HCT116 (cell line): ENCODE data around the gene CACNA1A. TPM values are rescaled to one million over a fixed set of nuclear protein-coding genes. Genes with fewer than 3 reads are reported as not detected.

ENCODE experiments used
- ATAC-seq: fragments of 200-7000 bp; cut with Tn5 transposase; 2 replicates; pipeline ENCODE4 v1.9.1; 2020; ENCODE audit warnings: mild to moderate bottlenecking, moderate library complexity
- BruUV-seq: library from RNA; stranded (reverse); fragments of 400-500 nt; replicated peaks from 2 replicates; lab custom pipeline; 2021; lab: Mats Ljungman, UMichigan
- CTCF ChIA-PET: fragments of 300-600 bp; sonication (Branson Sonifier 250); formaldehyde crosslinking; loops from one replicate; lab custom pipeline; 2021; ENCODE audit warnings: antibody characterized with exemption; lab: Charles Lee
- POLR2A ChIA-PET: fragments of 300-600, 350-600 bp; sonication (Branson Sonifier 250); formaldehyde crosslinking; loops from one replicate; lab custom pipeline; 2021; ENCODE audit warnings: antibody characterized with exemption; lab: Charles Lee
- RAD21 ChIA-PET, 2 experiments: fragments of 300-600 bp; sonication (Branson Sonifier 250); formaldehyde crosslinking; loops; one replicate each; lab custom pipeline; 2023; ENCODE audit warnings: low total read pairs in 2 of 2; ENCODE audit not compliant: uncharacterized antibody in 2 of 2, unreplicated experiment in 2 of 2, low non-redundant PET in 1 of 2; lab: Charles Lee
- DNase-seq: peaks from one replicate; pipeline ENCODE4 v3.0.0-alpha.2; 2010; ENCODE audit warnings: low read depth, low spot score
- H2AFZ ChIP-seq: fragments of 200-600 bp; shearing (Covaris generic), sonication (generic); 2 replicates; pipeline ENCODE4 v1.6.1; 2017; ENCODE audit warnings: low read depth, mixed run types, mixed read lengths, antibody characterized with exemption, low read length; ENCODE audit not compliant: poor library complexity, severe bottlenecking
- H3K27ac ChIP-seq: 2 replicates; pipeline ENCODE4 v1.5.1; 2012; ENCODE audit warnings: low read depth, low read length
- H3K27me3 ChIP-seq: fragments of 200-600 bp; sonication (generic); 2 replicates; pipeline ENCODE4 v1.6.1; 2016; ENCODE audit warnings: mixed run types, low read length, mixed read lengths; ENCODE audit not compliant: insufficient read depth
- H3K36me3 ChIP-seq, 2 experiments: fragments of 200-500 bp in 1 of 2; fragments of 200-600 bp in 1 of 2; sonication (Bioruptor generic) in 1 of 2; sonication (generic) in 1 of 2; 2 replicates each; pipeline versions ENCODE4 v1.5.1 to v1.6.1; 2014 to 2016; ENCODE audit warnings: low read length in 2 of 2, inconsistent platforms in 1 of 2, mixed read lengths in 1 of 2, mixed run types in 1 of 2; ENCODE audit not compliant: insufficient read depth in 2 of 2, control insufficient read depth in 1 of 2
- H3K4me1 ChIP-seq, 2 experiments: fragments of 200-600 bp in 1 of 2; sonication (generic) in 1 of 2; 2 replicates each; pipeline versions ENCODE4 v1.5.1 to v1.6.1; 2012 to 2017; ENCODE audit warnings: low read length in 2 of 2, inconsistent platforms in 1 of 2, mild to moderate bottlenecking in 1 of 2, mixed read lengths in 1 of 2, mixed run types in 1 of 2, moderate library complexity in 1 of 2; ENCODE audit not compliant: insufficient read depth in 2 of 2, control insufficient read depth in 1 of 2
- H3K4me2 ChIP-seq: fragments of 200-600 bp; sonication (generic); 2 replicates; pipeline ENCODE4 v1.6.1; 2017; ENCODE audit warnings: mixed run types, low read length, mixed read lengths
- H3K4me3 ChIP-seq, 2 experiments: fragments of 200-600 bp in 1 of 2; sonication (generic) in 1 of 2; replicated peaks in 1 of 2; 2 replicates each; pipeline ENCODE4 v1.5.1; 2011 to 2016; ENCODE audit warnings: low read length in 2 of 2, control low read depth in 1 of 2, low read depth in 1 of 2, mild to moderate bottlenecking in 1 of 2, mixed read lengths in 1 of 2, mixed run types in 1 of 2
- H3K79me2 ChIP-seq: fragments of 200-600 bp; sonication (generic); 2 replicates; pipeline ENCODE4 v1.6.1; 2017; ENCODE audit warnings: mild to moderate bottlenecking, mixed run types, low read length, moderate library complexity, mixed read lengths; ENCODE audit not compliant: insufficient read depth
- H3K9ac ChIP-seq: fragments of 200-600 bp; sonication (generic); 2 replicates; pipeline ENCODE4 v1.6.1; 2016; ENCODE audit warnings: low read length, mixed read lengths
- H3K9me2 ChIP-seq: fragments of 200-600 bp; sonication (generic), shearing (Covaris generic); 2 replicates; pipeline ENCODE4 v1.6.1; 2017; ENCODE audit warnings: mixed run types, mild to moderate bottlenecking, moderate library complexity; ENCODE audit not compliant: insufficient read depth
- H3K9me3 ChIP-seq, 2 experiments: fragments of 200-500 bp in 1 of 2; fragments of 200-600 bp in 1 of 2; sonication (Bioruptor generic) in 1 of 2; sonication (generic) in 1 of 2; 2 replicates each; pipeline ENCODE4 v1.6.1; 2014 to 2017; ENCODE audit warnings: low read length in 2 of 2, mixed read lengths in 2 of 2, inconsistent platforms in 1 of 2, low read depth in 1 of 2, mild to moderate bottlenecking in 1 of 2, mixed run types in 1 of 2, moderate library complexity in 1 of 2; ENCODE audit not compliant: control insufficient read depth in 1 of 2, insufficient read depth in 1 of 2
- H4K20me1 ChIP-seq: fragments of 200-600 bp; sonication (generic), shearing (Covaris generic); 2 replicates; pipeline ENCODE4 v1.6.1; 2017; ENCODE audit warnings: mixed run types, mild to moderate bottlenecking, moderate library complexity; ENCODE audit not compliant: insufficient read depth
- ATF3 ChIP-seq: IDR thresholded peaks from 2 replicates; pipeline ENCODE4 v1.6.1; 2012
- CBX3 ChIP-seq: IDR thresholded peaks from 2 replicates; pipeline ENCODE4 v1.6.1; 2012; ENCODE audit warnings: low read depth
- CEBPB ChIP-seq: IDR thresholded peaks from 2 replicates; pipeline ENCODE4 v1.6.1; 2012; ENCODE audit warnings: low read depth
- CTCF ChIP-seq, 3 experiments: fragments of 200-600 bp in 1 of 3; sonication (generic) in 1 of 3; IDR thresholded peaks in 2 of 3; conservative IDR thresholded peaks in 1 of 3; 2 replicates each; pipeline ENCODE4 v1.5.1; 2012 to 2017; ENCODE audit warnings: low read depth in 2 of 3, low read length in 2 of 3, antibody characterized with exemption in 1 of 3, borderline replicate concordance in 1 of 3, control low read depth in 1 of 3, mild to moderate bottlenecking in 1 of 3, mixed read lengths in 1 of 3, mixed run types in 1 of 3, moderate library complexity in 1 of 3; ENCODE audit not compliant: insufficient read depth in 1 of 3
- EGR1 ChIP-seq: IDR thresholded peaks from 2 replicates; pipeline ENCODE4 v1.6.1; 2012; ENCODE audit warnings: low read depth
- ELF1 ChIP-seq: IDR thresholded peaks from 2 replicates; pipeline ENCODE4 v1.6.1; 2012; ENCODE audit warnings: low read depth, borderline replicate concordance
- EZH2phosphoT487 ChIP-seq: fragments of 200-600 bp; IDR thresholded peaks from 2 replicates; pipeline ENCODE4 v1.6.1; 2018; ENCODE audit warnings: antibody characterized with exemption, borderline replicate concordance
- JUND ChIP-seq: IDR thresholded peaks from 2 replicates; pipeline ENCODE4 v1.6.1; 2012
- POLR2AphosphoS5 ChIP-seq: IDR thresholded peaks from 2 replicates; pipeline ENCODE4 v1.6.1; 2011; ENCODE audit warnings: mild to moderate bottlenecking, low read depth, low read length, moderate library complexity
- RAD21 ChIP-seq: IDR thresholded peaks from 2 replicates; pipeline ENCODE4 v1.6.1; 2012; ENCODE audit warnings: low read depth, mild to moderate bottlenecking
- SIN3A ChIP-seq: IDR thresholded peaks from 2 replicates; pipeline ENCODE4 v1.6.1; 2012; ENCODE audit warnings: low read depth
- SRF ChIP-seq: IDR thresholded peaks from 2 replicates; pipeline ENCODE4 v1.6.1; 2012; ENCODE audit warnings: low read depth
- TCF7L2 ChIP-seq: IDR thresholded peaks from 2 replicates; pipeline ENCODE4 v1.7.0; 2011; ENCODE audit warnings: borderline replicate concordance, inconsistent platforms; ENCODE audit not compliant: insufficient read depth, insufficient read length; ENCODE audit errors: extremely low read depth
- YY1 ChIP-seq: IDR thresholded peaks from 2 replicates; pipeline ENCODE4 v1.6.1; 2011; ENCODE audit warnings: low read length, low read depth, moderate library complexity, mild to moderate bottlenecking; ENCODE audit not compliant: insufficient replicate concordance; ENCODE audit errors: extremely low read depth
- ZFX ChIP-seq: fragments of 450-650 bp; IDR thresholded peaks from 2 replicates; pipeline ENCODE4 v1.6.1; 2017
- intact Hi-C: fragments of 100-400 bp; cut with micrococcal nuclease; formaldehyde crosslinking; loops from 2 replicates; pipeline ENCODE4 v1.10.0; 2022
- total RNA-seq: library from RNA; stranded (reverse); gene quantifications from one replicate; pipeline ENCODE4 v1.2.1, GENCODE V29; 2021; ENCODE audit not compliant: unreplicated experiment

The CACNA1A gene
- total RNA-seq, 1 experiment from 2014 or later, result 7.5 TPM

- CTCF ChIA-PET, result interaction anchor here (1.1 kb wide), 1 partner anchor 21 kb away, joined by 3 read pairs; no protein-coding TSS in a partner anchor
- Histone ChIP-seq H3K27ac (no peak overlapping the region), H3K4me3 (no peak overlapping the region), H3K9me2 (no peaks in the 10 kb centered on the region), H3K9ac (no peak overlapping the region), H3K4me2 (no peak overlapping the region), H3K36me3 (no peaks in the 10 kb centered on the region), H2AFZ (no peak overlapping the region), H3K4me1 (peaks cover 6 to 13% of the 10 kb centered on the region in 2 experiments), H3K79me2 (no peaks in the 10 kb centered on the region), H4K20me1 (no peaks in the 10 kb centered on the region), H3K9me3 (no peaks in the 10 kb centered on the region), H3K27me3 (no peaks in the 10 kb centered on the region)
- TF ChIP-seq CBX3 (no peak), SIN3A (no peak), CEBPB (no peak), POLR2AphosphoS5 (no peak), ELF1 (no peak), ATF3 (no peak), EGR1 (no peak), SRF (no peak), CTCF (IDR thresholded peaks at IDR 0.05 in 2 of 3, conservative IDR thresholded peaks at IDR 0.05 in 1 of 3; ENCODE audit: borderline replicate concordance in 1 of 3, insufficient read depth in 1 of 3, low read depth in 2 of 3, low read length in 2 of 3) (no peak), TCF7L2 (no peak), JUND (no peak), ZFX (no peak), EZH2phosphoT487 (no peak), RAD21 (no peak), YY1 (no peak)
- POLR2A ChIA-PET, result no interaction called here
- no TSS peak for BruUV-seq
- DNase-seq, result no peak
- RAD21 ChIA-PET, result no interaction called here
- intact Hi-C loops, result no loop called here
- ATAC-seq, result no peak
Observed at GRCh38 chr19:13214036-13214730, 292.1 kb downstream of the CACNA1A start.
